Nephron (organoid): ENCODE measurements around the gene OBSCN.

Experiments
- H3K27ac Mint-ChIP-seq, 3 experiments: 2 replicates each; pipeline ENCODE4 v1.8.0; 2020; ENCODE audit warnings: mixed read lengths in 3 of 3, mild to moderate bottlenecking in 2 of 3, moderate library complexity in 1 of 3
- H3K27me3 Mint-ChIP-seq: 2 replicates; pipeline ENCODE4 v1.8.0; 2021; ENCODE audit warnings: low read depth, mild to moderate bottlenecking, moderate library complexity, mixed read lengths
- H3K36me3 Mint-ChIP-seq: 2 replicates; pipeline ENCODE4 v1.8.0; 2020; ENCODE audit warnings: low read depth, mixed read lengths
- H3K4me1 Mint-ChIP-seq: 2 replicates; pipeline ENCODE4 v1.8.0; 2020; ENCODE audit warnings: mixed read lengths
- H3K4me3 Mint-ChIP-seq, 3 experiments: 2 replicates each; pipeline ENCODE4 v1.8.0; 2020; ENCODE audit warnings: mild to moderate bottlenecking in 3 of 3, mixed read lengths in 3 of 3, moderate library complexity in 2 of 3
- H3K9me3 Mint-ChIP-seq: 2 replicates; pipeline ENCODE4 v1.8.0; 2020; ENCODE audit warnings: mixed read lengths
- TF ChIP-seq, protein P1 (sequence below), 3 experiments: fragments of 200-600 bp; sonication (generic); IDR thresholded peaks; one replicate each; pipeline ENCODE4 v1.5.0; 2021; ENCODE audit warnings: antibody characterized with exemption in 3 of 3; ENCODE audit not compliant: unreplicated experiment in 3 of 3

The OBSCN gene

DNA sequence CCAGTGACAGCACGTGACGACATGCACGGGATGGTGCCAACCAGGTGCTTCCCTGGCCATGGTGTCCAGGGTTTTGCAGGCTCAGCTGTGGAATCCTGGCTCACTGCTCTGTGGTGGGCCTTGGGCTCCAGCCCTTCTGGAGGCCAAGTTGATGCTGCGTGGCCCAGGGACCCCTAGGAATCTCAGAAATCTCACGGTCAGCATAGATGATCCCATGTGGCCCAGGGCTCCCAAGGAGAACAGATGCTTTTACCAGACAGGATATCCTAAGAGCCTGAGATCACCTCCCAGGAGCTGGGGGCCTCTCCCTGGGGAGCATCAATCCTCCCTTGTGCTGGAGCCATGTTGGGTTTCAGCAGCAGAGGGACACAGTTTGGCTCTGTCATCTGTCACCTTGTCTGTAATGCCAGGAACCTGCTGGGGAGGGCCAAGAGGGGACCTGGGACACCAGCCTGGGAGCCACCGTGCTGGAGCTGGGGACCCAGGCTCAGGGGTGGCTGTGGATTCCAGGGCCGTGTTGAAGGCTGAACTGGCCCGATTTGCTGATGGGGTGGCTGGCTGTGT is 134.9 kb downstream of the OBSCN start:
- no peaks in the 10 kb centered on the region for H3K27me3 Mint-ChIP-seq
- peaks cover 25% of the 10 kb centered on the region for H3K36me3 Mint-ChIP-seq
- H3K27ac Mint-ChIP-seq, result no peak overlapping the region
- H3K9me3 Mint-ChIP-seq, result no peaks in the 10 kb centered on the region
- H3K4me3 Mint-ChIP-seq, result no peak overlapping the region
- TF ChIP-seq, protein P1, sequence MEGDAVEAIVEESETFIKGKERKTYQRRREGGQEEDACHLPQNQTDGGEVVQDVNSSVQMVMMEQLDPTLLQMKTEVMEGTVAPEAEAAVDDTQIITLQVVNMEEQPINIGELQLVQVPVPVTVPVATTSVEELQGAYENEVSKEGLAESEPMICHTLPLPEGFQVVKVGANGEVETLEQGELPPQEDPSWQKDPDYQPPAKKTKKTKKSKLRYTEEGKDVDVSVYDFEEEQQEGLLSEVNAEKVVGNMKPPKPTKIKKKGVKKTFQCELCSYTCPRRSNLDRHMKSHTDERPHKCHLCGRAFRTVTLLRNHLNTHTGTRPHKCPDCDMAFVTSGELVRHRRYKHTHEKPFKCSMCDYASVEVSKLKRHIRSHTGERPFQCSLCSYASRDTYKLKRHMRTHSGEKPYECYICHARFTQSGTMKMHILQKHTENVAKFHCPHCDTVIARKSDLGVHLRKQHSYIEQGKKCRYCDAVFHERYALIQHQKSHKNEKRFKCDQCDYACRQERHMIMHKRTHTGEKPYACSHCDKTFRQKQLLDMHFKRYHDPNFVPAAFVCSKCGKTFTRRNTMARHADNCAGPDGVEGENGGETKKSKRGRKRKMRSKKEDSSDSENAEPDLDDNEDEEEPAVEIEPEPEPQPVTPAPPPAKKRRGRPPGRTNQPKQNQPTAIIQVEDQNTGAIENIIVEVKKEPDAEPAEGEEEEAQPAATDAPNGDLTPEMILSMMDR (IDR thresholded peaks at IDR 0.05; ENCODE audit: unreplicated experiment in 3 of 3), result no peak
- no peaks in the 10 kb centered on the region for H3K4me1 Mint-ChIP-seq

DNA sequence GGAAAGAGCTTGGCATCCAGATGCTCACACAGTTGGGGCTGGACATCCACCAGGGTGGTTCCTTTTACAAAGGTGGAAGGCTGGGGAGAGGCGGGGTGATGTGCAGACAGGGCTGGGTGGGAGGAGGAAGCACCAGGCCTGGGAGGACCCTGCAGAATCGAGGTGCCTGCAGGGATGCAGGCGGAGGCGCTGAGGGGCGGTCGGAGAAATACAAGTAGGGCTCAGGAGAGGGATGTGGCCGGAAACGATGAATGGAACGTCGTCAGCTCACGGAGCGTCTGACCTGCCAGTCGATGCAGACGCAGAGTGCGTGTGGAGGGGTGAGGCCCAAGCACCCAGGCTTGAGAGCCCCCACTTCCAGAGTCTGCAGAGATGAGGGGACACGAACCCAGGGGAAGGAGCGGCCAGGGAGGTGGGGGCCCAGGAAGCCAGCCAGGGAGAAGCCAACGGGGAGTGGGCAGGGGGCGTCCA is 135.4 kb downstream of the OBSCN start:
- H3K27ac Mint-ChIP-seq, result no peak overlapping the region
- TF ChIP-seq, protein P1 (IDR thresholded peaks at IDR 0.05; ENCODE audit: unreplicated experiment in 3 of 3), result no peak
- no peak overlapping the region for H3K4me3 Mint-ChIP-seq
- H3K4me1 Mint-ChIP-seq, result no peaks in the 10 kb centered on the region
- H3K9me3 Mint-ChIP-seq, result no peaks in the 10 kb centered on the region
- peaks cover 25% of the 10 kb centered on the region for H3K36me3 Mint-ChIP-seq
- H3K27me3 Mint-ChIP-seq, result no peaks in the 10 kb centered on the region

DNA sequence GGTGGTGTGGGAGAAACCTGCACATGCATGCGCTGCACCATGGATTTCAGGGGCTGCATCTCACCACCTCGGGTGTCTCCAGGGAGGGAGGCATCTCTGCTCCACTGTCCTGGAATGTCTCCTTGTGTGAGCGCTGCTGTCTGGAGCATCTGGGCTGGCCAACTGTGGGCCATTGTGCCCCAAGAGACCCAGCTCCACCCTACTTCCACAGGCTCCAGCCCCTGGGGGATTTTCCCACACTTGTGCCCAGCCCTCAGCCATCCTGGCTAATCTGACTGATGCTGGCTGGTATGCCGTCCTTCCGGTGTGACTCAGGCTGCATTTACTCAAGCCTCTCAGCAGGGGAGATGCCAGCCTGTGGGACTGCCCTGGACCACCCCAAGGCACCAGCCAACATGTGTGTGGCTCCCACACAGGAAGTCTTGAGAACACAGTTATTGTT is 136.8 kb downstream of the OBSCN start:
- Mint-ChIP-seq H3K27me3 (peaks cover 4% of the 10 kb centered on the region), H3K4me1 (no peaks in the 10 kb centered on the region), H3K36me3 (peaks cover 22% of the 10 kb centered on the region), H3K9me3 (no peaks in the 10 kb centered on the region), H3K4me3 (no peak overlapping the region), H3K27ac (no peak overlapping the region)
- TF ChIP-seq, protein P1 (IDR thresholded peaks at IDR 0.05; ENCODE audit: unreplicated experiment in 3 of 3), result no peak

DNA sequence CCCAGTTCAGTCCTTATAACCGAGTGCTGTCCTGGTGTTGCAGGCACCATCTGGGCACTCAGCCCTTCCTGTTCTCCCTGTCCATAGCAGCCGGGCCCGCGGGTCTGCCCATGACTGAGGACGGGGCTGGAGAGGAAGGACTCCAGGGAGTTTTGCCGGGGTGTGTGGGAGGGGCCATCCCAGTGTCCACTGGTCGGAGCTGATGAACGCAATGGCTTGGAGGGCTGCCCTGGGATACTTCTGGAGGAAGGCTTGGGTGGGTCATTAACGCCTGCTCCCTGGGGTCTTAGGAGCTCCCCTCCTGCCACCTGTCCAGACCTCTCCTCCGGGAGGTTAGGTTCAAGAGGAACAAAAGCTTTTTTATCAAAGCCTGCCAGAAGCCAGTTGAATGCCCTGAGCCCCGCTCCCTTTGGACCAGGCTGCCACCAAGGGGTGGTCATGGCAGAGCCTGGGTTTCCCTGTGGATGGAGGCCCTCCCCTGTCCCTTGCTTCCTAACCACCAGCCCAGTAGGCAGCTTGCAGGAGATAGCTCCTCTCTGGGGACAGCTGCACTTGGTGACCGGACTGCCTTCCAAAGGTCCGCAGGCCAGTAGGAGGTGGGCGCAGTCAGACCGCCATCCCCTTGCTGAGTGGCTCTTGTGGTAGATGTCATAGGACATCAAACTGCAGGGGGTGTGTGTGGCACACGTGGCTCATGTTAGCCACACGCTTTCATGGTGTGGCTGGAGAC is 137.5 kb downstream of the OBSCN start:
- TF ChIP-seq, protein P1 (IDR thresholded peaks at IDR 0.05; ENCODE audit: unreplicated experiment in 3 of 3), result no peak
- H3K4me3 Mint-ChIP-seq, result no peak overlapping the region
- peaks cover 22% of the 10 kb centered on the region for H3K36me3 Mint-ChIP-seq
- peaks cover 4% of the 10 kb centered on the region for H3K27me3 Mint-ChIP-seq
- no peaks in the 10 kb centered on the region for H3K4me1 Mint-ChIP-seq
- H3K9me3 Mint-ChIP-seq, result no peaks in the 10 kb centered on the region
- H3K27ac Mint-ChIP-seq, result no peak overlapping the region

DNA sequence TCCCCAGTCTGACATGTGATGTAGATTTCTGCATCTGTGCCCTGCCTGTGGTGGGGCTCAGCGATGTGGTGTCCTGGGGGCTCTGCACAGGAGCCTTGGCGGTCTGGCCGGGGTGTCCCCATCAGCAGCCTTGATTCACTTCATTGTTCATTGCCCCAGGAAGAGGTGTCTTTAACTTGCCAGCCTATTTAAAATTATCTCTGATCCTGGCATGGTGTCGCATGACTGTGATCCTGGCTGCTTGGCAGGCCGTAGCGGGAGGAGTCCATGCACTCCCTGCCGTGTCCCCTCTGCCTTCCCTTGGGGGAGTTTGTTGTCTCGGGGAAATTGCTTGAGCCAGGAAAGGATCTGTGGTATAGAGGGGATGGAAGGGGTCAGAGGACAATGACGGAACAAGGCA is 138.9 kb downstream of the OBSCN start:
- TF ChIP-seq, protein P1 (IDR thresholded peaks at IDR 0.05; ENCODE audit: unreplicated experiment in 3 of 3), result no peak
- H3K27ac Mint-ChIP-seq, result no peak overlapping the region
- peaks cover 4% of the 10 kb centered on the region for H3K27me3 Mint-ChIP-seq
- H3K4me1 Mint-ChIP-seq, result no peaks in the 10 kb centered on the region
- no peaks in the 10 kb centered on the region for H3K9me3 Mint-ChIP-seq
- peaks cover 26% of the 10 kb centered on the region for H3K36me3 Mint-ChIP-seq
- no peak overlapping the region for H3K4me3 Mint-ChIP-seq

DNA sequence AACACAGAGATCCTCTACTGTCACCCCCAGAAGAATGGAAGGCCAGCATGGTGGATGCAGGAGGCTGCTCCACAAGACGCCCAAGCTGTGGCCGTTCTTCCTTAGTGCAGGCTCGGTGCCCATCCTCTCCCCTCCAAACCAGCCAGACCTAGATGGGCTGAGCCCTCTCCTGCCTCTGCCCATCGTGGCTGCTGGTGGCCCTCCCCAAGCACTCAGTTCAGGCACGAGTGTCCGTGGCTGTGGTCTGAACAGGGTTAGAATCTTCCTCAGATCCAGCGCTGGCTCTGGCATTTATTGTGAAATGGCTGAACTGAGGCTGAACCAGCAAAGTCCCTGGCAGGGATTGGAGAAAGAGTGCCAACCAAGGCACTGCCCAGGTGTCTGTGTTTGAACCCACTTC is 139.3 kb downstream of the OBSCN start:
- Mint-ChIP-seq H3K4me1 (no peaks in the 10 kb centered on the region), H3K4me3 (no peak overlapping the region), H3K27me3 (peaks cover 4% of the 10 kb centered on the region), H3K9me3 (no peaks in the 10 kb centered on the region), H3K27ac (no peak overlapping the region), H3K36me3 (peaks cover 26% of the 10 kb centered on the region)
- TF ChIP-seq, protein P1 (IDR thresholded peaks at IDR 0.05; ENCODE audit: unreplicated experiment in 3 of 3), result no peak
